Measurements from ENCODE around the gene MAGIX.
"Not testable (repeated sequence)": the region's sequence is repeated elsewhere in the genome, so short reads cannot be mapped to it uniquely, and the experiment has no call there.

Gene MAGIX

GRCh38 chrX:49129427-49129826, 33.1 kb upstream of the MAGIX start:
- TF ChIP-seq EZH2phosphoT487 (conservative IDR thresholded peaks at IDR 0.05; ENCODE audit: low read length), result no peak
- TF ChIP-seq CTCF (IDR thresholded peaks at IDR 0.05; ENCODE audit: insufficient read depth, low read length, poor library complexity, severe bottlenecking), result no peak
- Histone ChIP-seq H3K27ac (ENCODE audit: low read depth, low read length) (no peak overlapping the region), H3K4me3 (ENCODE audit: insufficient read depth, low read length, poor library complexity, severe bottlenecking) (no peak overlapping the region), H3K9me2 (replicated peaks; ENCODE audit: insufficient read depth, low read length) (no peaks in the 10 kb centered on the region), H3K9me3 (ENCODE audit: insufficient read depth, low read length) (no peaks in the 10 kb centered on the region), H3K4me2 (ENCODE audit: low read depth, low read length, poor library complexity, severe bottlenecking) (peak overlapping the region; percentile 13), H2AFZ (ENCODE audit: low read depth, low read length, severe bottlenecking) (peak overlapping the region; percentile 64), H3K79me2 (ENCODE audit: insufficient read depth, low read length) (no peaks in the 10 kb centered on the region), H3F3A (ENCODE audit: insufficient read depth) (no peaks in the 10 kb centered on the region), H3K36me3 (ENCODE audit: low read length) (no peaks in the 10 kb centered on the region), H3K27me3 (ENCODE audit: low read length) (no peaks in the 10 kb centered on the region), H3K9ac (ENCODE audit: low read length) (peak overlapping the region; percentile 26; the same call in 1 of the 2 replicates), H4K20me1 (ENCODE audit: low read depth, low read length) (no peaks in the 10 kb centered on the region)

- H3K9me3 ChIP-seq (ENCODE audit: insufficient read depth, low read length); H3K79me2 ChIP-seq (ENCODE audit: insufficient read depth, low read length); H3K9ac ChIP-seq (ENCODE audit: low read length); H3K27ac ChIP-seq (ENCODE audit: low read depth, low read length); H3K4me2 ChIP-seq (ENCODE audit: low read depth, low read length, poor library complexity, severe bottlenecking); H3K4me3 ChIP-seq (ENCODE audit: insufficient read depth, low read length, poor library complexity, severe bottlenecking); H2AFZ ChIP-seq (ENCODE audit: low read depth, low read length, severe bottlenecking); H3K36me3 ChIP-seq (ENCODE audit: low read length); H3K27me3 ChIP-seq (ENCODE audit: low read length); H3K9me2 ChIP-seq (replicated peaks; ENCODE audit: insufficient read depth, low read length); H4K20me1 ChIP-seq (ENCODE audit: low read depth, low read length); H3F3A ChIP-seq (ENCODE audit: insufficient read depth): not testable (repeated sequence)
Measured at GRCh38 chrX:49132275-49132674, 30.3 kb upstream of the MAGIX start.

- Histone ChIP-seq H3F3A (ENCODE audit: insufficient read depth) (no peaks in the 10 kb centered on the region), H3K4me3 (ENCODE audit: insufficient read depth, low read length, poor library complexity, severe bottlenecking) (no peak overlapping the region), H3K9me3 (ENCODE audit: insufficient read depth, low read length) (no peaks in the 10 kb centered on the region), H3K36me3 (ENCODE audit: low read length) (no peaks in the 10 kb centered on the region), H4K20me1 (ENCODE audit: low read depth, low read length) (no peaks in the 10 kb centered on the region), H3K9ac (ENCODE audit: low read length) (no peak overlapping the region), H3K27ac (ENCODE audit: low read depth, low read length) (no peak overlapping the region), H3K27me3 (ENCODE audit: low read length) (no peaks in the 10 kb centered on the region), H3K4me2 (ENCODE audit: low read depth, low read length, poor library complexity, severe bottlenecking) (no peak overlapping the region), H3K9me2 (replicated peaks; ENCODE audit: insufficient read depth, low read length) (no peaks in the 10 kb centered on the region), H2AFZ (ENCODE audit: low read depth, low read length, severe bottlenecking) (no peak overlapping the region), H3K79me2 (ENCODE audit: insufficient read depth, low read length) (no peaks in the 10 kb centered on the region)
- TF ChIP-seq CTCF (IDR thresholded peaks at IDR 0.05; ENCODE audit: insufficient read depth, low read length, poor library complexity, severe bottlenecking), result no peak
- no peak for TF ChIP-seq EZH2phosphoT487 (conservative IDR thresholded peaks at IDR 0.05; ENCODE audit: low read length)
Measured at GRCh38 chrX:49133759-49134158, 28.8 kb upstream of the MAGIX start.

GRCh38 chrX:49137492-49137891, 25.1 kb upstream of the MAGIX start:
- Histone ChIP-seq H3K4me2 (ENCODE audit: low read depth, low read length, poor library complexity, severe bottlenecking) (no peak overlapping the region), H3K79me2 (ENCODE audit: insufficient read depth, low read length) (no peaks in the 10 kb centered on the region), H3K27ac (ENCODE audit: low read depth, low read length) (no peak overlapping the region), H3K9ac (ENCODE audit: low read length) (no peak overlapping the region), H3F3A (ENCODE audit: insufficient read depth) (no peaks in the 10 kb centered on the region), H3K9me3 (ENCODE audit: insufficient read depth, low read length) (peaks cover 10% of the 10 kb centered on the region; the same call in 1 of the 2 replicates), H2AFZ (ENCODE audit: low read depth, low read length, severe bottlenecking) (no peak overlapping the region), H3K4me3 (ENCODE audit: insufficient read depth, low read length, poor library complexity, severe bottlenecking) (no peak overlapping the region), H3K27me3 (ENCODE audit: low read length) (no peaks in the 10 kb centered on the region), H3K9me2 (replicated peaks; ENCODE audit: insufficient read depth, low read length) (no peaks in the 10 kb centered on the region), H4K20me1 (ENCODE audit: low read depth, low read length) (no peaks in the 10 kb centered on the region), H3K36me3 (ENCODE audit: low read length) (no peaks in the 10 kb centered on the region)
- no peak for TF ChIP-seq EZH2phosphoT487 (conservative IDR thresholded peaks at IDR 0.05; ENCODE audit: low read length)
- TF ChIP-seq CTCF (IDR thresholded peaks at IDR 0.05; ENCODE audit: insufficient read depth, low read length, poor library complexity, severe bottlenecking), result no peak

Measured in SU-DHL-6 (cell line).